ENCODE measurements around the gene DNAJA4.

Gene DNAJA4

GRCh38 chr15:78317145-78317836 is 52.9 kb downstream of the DNAJA4 start:
- DNase-seq, result no peak

GRCh38 chr15:78319588-78319987 is 55.2 kb downstream of the DNAJA4 start:
- no peak for DNase-seq

- no peak for DNase-seq
Observed at GRCh38 chr15:78320183-78320582, 55.8 kb downstream of the DNAJA4 start.

- no peak for DNase-seq
Observed at GRCh38 chr15:78321041-78321570, 56.7 kb downstream of the DNAJA4 start.

- no peak for DNase-seq
Observed at GRCh38 chr15:78321786-78322185, 57.4 kb downstream of the DNAJA4 start.

- DNase-seq, result no peak
Observed at GRCh38 chr15:78322243-78322642, 57.9 kb downstream of the DNAJA4 start.

GRCh38 chr15:78322724-78323521 is 58.6 kb downstream of the DNAJA4 start:
- DNase-seq, result no peak

GRCh38 chr15:78323693-78324092 is 59.3 kb downstream of the DNAJA4 start:
- DNase-seq, result no peak

GRCh38 chr15:78324144-78324543 is 59.8 kb downstream of the DNAJA4 start:
- DNase-seq, result no peak

GRCh38 chr15:78325092-78325843 is 60.9 kb downstream of the DNAJA4 start:
- DNase-seq, result no peak

GRCh38 chr15:78327466-78327865 is 63.1 kb downstream of the DNAJA4 start:
- no peak for DNase-seq

- DNase-seq, result no peak
Observed at GRCh38 chr15:78329625-78330024, 65.3 kb downstream of the DNAJA4 start.
